Epithelial cell of esophagus (primary cell): ENCODE measurements around the gene COMMD8.

Experiments
- DNase-seq: peaks from one replicate; pipeline ENCODE4 v3.0.0; 2010; ENCODE audit warnings: low read depth
- H3K4me3 ChIP-seq: 2 replicates; pipeline ENCODE4 v1.5.1; 2011; ENCODE audit warnings: mild to moderate bottlenecking, low read length, control low read depth
- CTCF ChIP-seq: IDR thresholded peaks from 2 replicates; pipeline ENCODE4 v1.5.1; 2011; ENCODE audit warnings: low read depth, mild to moderate bottlenecking, low read length, control low read depth, inconsistent platforms; ENCODE audit not compliant: insufficient read depth; ENCODE audit errors: missing control alignments

COMMD8 gene

GRCh38 chr4:47465004-47465403 is 1.5 kb upstream of the COMMD8 start:
- DNase-seq, result peak; percentile 68
- H3K4me3 ChIP-seq, result no peak overlapping the region
- no peak for TF ChIP-seq CTCF

GRCh38 chr4:47462799-47463234 is 685 bp downstream of the COMMD8 start:
- DNase-seq, result peak; percentile 27
- no peak for TF ChIP-seq CTCF
- H3K4me3 ChIP-seq, result peak overlapping the region; percentile 79

DNA sequence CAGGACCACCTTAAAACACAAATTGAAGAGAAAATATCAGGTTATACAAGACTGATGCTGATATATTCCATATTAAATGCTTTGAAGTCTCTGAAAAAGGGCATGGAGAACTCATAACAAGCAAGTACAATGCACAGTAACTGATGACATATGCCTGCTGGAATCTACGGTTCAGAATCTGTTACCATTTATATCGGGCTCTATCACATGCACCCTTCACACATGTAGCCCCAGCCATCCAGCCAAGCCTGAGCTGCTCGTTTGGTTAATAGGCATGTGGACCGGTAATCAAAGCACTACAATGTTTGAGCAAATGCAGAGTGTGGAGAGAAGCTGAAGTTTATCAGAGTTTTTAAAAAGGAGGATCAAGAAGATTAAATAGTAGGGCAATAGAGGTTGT is 11.8 kb downstream of the COMMD8 start:
- TF ChIP-seq CTCF, result no peak
- no peak overlapping the region for H3K4me3 ChIP-seq
- DNase-seq, result no peak

GRCh38 chr4:47444031-47444430 is 19.5 kb downstream of the COMMD8 start:
- no peak for TF ChIP-seq CTCF
- no peak for DNase-seq
- no peak overlapping the region for H3K4me3 ChIP-seq

GRCh38 chr4:47442980-47443379 is 20.5 kb downstream of the COMMD8 start:
- DNase-seq, result no peak
- no peak for TF ChIP-seq CTCF
- H3K4me3 ChIP-seq, result no peak overlapping the region

DNA sequence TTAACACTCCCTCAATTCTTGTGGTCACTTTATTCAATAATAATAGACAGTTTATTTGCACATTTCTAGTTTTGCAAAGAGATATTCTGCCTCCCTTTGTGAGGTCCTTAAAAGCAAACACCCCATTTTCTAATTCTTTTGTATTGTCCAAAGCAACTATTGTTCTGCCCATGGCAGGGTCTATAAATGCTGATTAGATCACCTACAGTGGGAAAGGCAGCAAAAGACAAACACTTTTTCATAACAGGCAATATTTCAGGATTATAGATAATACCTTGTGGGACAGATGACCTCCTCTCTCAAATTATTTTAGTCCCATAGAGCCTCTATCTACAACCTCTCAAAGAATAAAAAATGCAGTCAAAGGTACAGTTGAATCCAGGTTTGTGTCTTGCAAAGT is 28.6 kb downstream of the COMMD8 start:
- no peak overlapping the region for H3K4me3 ChIP-seq
- no peak for DNase-seq
- TF ChIP-seq CTCF, result no peak

- H3K4me3 ChIP-seq, result no peak overlapping the region
- no peak for TF ChIP-seq CTCF
- DNase-seq, result no peak
Observed at GRCh38 chr4:47432749-47433148, 30.8 kb downstream of the COMMD8 start.
